ENCODE measurements around the gene HIF3A.

GRCh38 chr19:46298479-46299003, 1.7 kb downstream of the HIF3A start:
- TF ChIP-seq POLR2A (IDR thresholded peaks at IDR 0.05): no peak
- no peak for TF ChIP-seq CTCF (IDR thresholded peaks at IDR 0.05)
